SK-N-SH treated with all-trans-retinoic acid at 6 μM for 48 hours (cell line): ENCODE data around the gene SPTBN4.

Source experiments
- ATAC-seq: fragments of 200-7000 bp; cut with Tn5 transposase; 3 replicates; pipeline ENCODE4 v1.9.1; 2020; ENCODE audit warnings: mild to moderate bottlenecking, moderate library complexity
- BACH2 ChIP-seq: fragments of 250-450 bp; sonication (Bioruptor Pico); IDR thresholded peaks from 2 replicates; pipeline ENCODE4 v1.9.0; 2021; ENCODE audit warnings: mild to moderate bottlenecking, borderline replicate concordance
- CREB5 ChIP-seq: fragments of 250-450 bp; sonication (Bioruptor Pico); IDR thresholded peaks from 2 replicates; pipeline ENCODE4 v1.5.1; 2020; ENCODE audit warnings: low read depth, mild to moderate bottlenecking, moderate library complexity
- CSDC2 ChIP-seq: fragments of 250-450 bp; sonication (Bioruptor Pico); IDR thresholded peaks from 2 replicates; pipeline ENCODE4 v1.5.0; 2020; ENCODE audit warnings: mild to moderate bottlenecking, moderate library complexity
- CSRNP3 ChIP-seq: fragments of 250-450 bp; sonication (Bioruptor Pico); IDR thresholded peaks from 2 replicates; pipeline ENCODE4 v1.5.1; 2021; ENCODE audit warnings: mild to moderate bottlenecking, moderate library complexity
- ESRRG ChIP-seq: fragments of 250-450 bp; sonication (Bioruptor Pico); IDR thresholded peaks from 2 replicates; pipeline ENCODE4 v1.6.1; 2021; ENCODE audit warnings: mild to moderate bottlenecking
- GLIS3 ChIP-seq: fragments of 250-450 bp; sonication (Bioruptor Pico); IDR thresholded peaks from 2 replicates; pipeline ENCODE4 v1.5.0; 2020; ENCODE audit warnings: mild to moderate bottlenecking, moderate library complexity
- ISL1 ChIP-seq: fragments of 250-450 bp; sonication (Bioruptor Pico); IDR thresholded peaks from 2 replicates; pipeline ENCODE4 v2.1.2; 2022; ENCODE audit warnings: mild to moderate bottlenecking, moderate library complexity
- OSR1 ChIP-seq: fragments of 250-450 bp; sonication (Bioruptor Pico); IDR thresholded peaks from 2 replicates; pipeline ENCODE4 v1.8.0; 2022; ENCODE audit warnings: moderate library complexity, mild to moderate bottlenecking, inconsistent platforms
- PATZ1 ChIP-seq: fragments of 250-450 bp; sonication (Bioruptor Pico); IDR thresholded peaks from 2 replicates; pipeline ENCODE4 v1.8.0; 2020; ENCODE audit warnings: mild to moderate bottlenecking, moderate library complexity, borderline replicate concordance
- POU6F1 ChIP-seq: fragments of 250-450 bp; sonication (Bioruptor Pico); IDR thresholded peaks from 2 replicates; pipeline ENCODE4 v1.8.0; 2021; ENCODE audit warnings: low read depth, mild to moderate bottlenecking, moderate library complexity, borderline replicate concordance
- PPARA ChIP-seq: fragments of 250-450 bp; sonication (Bioruptor Pico); IDR thresholded peaks from 2 replicates; pipeline ENCODE4 v1.5.0; 2020; ENCODE audit warnings: mild to moderate bottlenecking, borderline replicate concordance
- RARB ChIP-seq: fragments of 250-450 bp; sonication (Bioruptor Pico); IDR thresholded peaks from 2 replicates; pipeline ENCODE4 v1.8.0; 2021; ENCODE audit warnings: mild to moderate bottlenecking, moderate library complexity
- SNAI2 ChIP-seq: fragments of 250-450 bp; sonication (Bioruptor Pico); IDR thresholded peaks from 2 replicates; pipeline ENCODE4 v1.5.0; 2020; ENCODE audit warnings: mild to moderate bottlenecking, moderate library complexity
- TCF4 ChIP-seq: fragments of 250-450 bp; sonication (Bioruptor Pico); IDR thresholded peaks from 2 replicates; pipeline ENCODE4 v1.8.0; 2021; ENCODE audit warnings: mild to moderate bottlenecking, moderate library complexity, borderline replicate concordance
- TSHZ2 ChIP-seq: fragments of 250-450 bp; sonication (Bioruptor Pico); IDR thresholded peaks from 2 replicates; pipeline ENCODE4 v1.5.0; 2020; ENCODE audit warnings: mild to moderate bottlenecking, moderate library complexity
- ZC3H10 ChIP-seq: fragments of 250-450 bp; sonication (Bioruptor Pico); IDR thresholded peaks from 2 replicates; pipeline ENCODE4 v1.5.1; 2021; ENCODE audit warnings: mild to moderate bottlenecking, moderate library complexity
- ZFP3 ChIP-seq: fragments of 250-450 bp; sonication (Bioruptor Pico); IDR thresholded peaks from 2 replicates; pipeline ENCODE4 v1.5.0; 2020; ENCODE audit warnings: mild to moderate bottlenecking, moderate library complexity
- ZFP30 ChIP-seq: fragments of 450-650 bp; formaldehyde crosslinking; IDR thresholded peaks from 2 replicates; pipeline ENCODE4 v1.5.0; 2022; ENCODE audit warnings: mild to moderate bottlenecking, moderate library complexity
- ZNF70 ChIP-seq: fragments of 450-650 bp; formaldehyde crosslinking; IDR thresholded peaks from 2 replicates; pipeline ENCODE4 v1.5.0; 2020; ENCODE audit warnings: mild to moderate bottlenecking, moderate library complexity
- ZNF8 ChIP-seq: fragments of 450-650 bp; formaldehyde crosslinking; IDR thresholded peaks from 2 replicates; pipeline ENCODE4 v1.5.0; 2020; ENCODE audit warnings: mild to moderate bottlenecking, moderate library complexity

SPTBN4 gene

GRCh38 chr19:40513741-40514315 lies 47.0 kb downstream of the SPTBN4 start:
- TF ChIP-seq SNAI2 (CRISPR knock-in tag) = no peak
- no peak for TF ChIP-seq TSHZ2 (CRISPR knock-in tag)
- TF ChIP-seq, all 23 proteins: peak for 0
- no peak for ATAC-seq

- TF ChIP-seq POU6F1 (CRISPR knock-in tag) (no peak), GLIS3 (CRISPR knock-in tag) (no peak), CSRNP3 (CRISPR knock-in tag) (no peak), CSDC2 (CRISPR knock-in tag) (no peak), ESRRG (no peak), ZNF8 (CRISPR knock-in tag) (no peak), PATZ1 (CRISPR knock-in tag) (no peak), PPARA (no peak), SNAI2 (CRISPR knock-in tag) (no peak), ZFP30 (CRISPR knock-in tag) (no peak)
- no peak for ATAC-seq
These were observed 50.4 kb downstream of the SPTBN4 start for GRCh38 chr19:40517248-40517647.

GRCh38 chr19:40519352-40520322 lies 52.8 kb downstream of the SPTBN4 start:
- ATAC-seq = no peak
- TF ChIP-seq BACH2 (CRISPR knock-in tag) = no peak
- no peak for TF ChIP-seq ZFP3 (CRISPR knock-in tag)
- TF ChIP-seq ISL1 (CRISPR knock-in tag) = no peak
- TF ChIP-seq ZFP30 (CRISPR knock-in tag) = no peak
- TF ChIP-seq SNAI2 (CRISPR knock-in tag) = no peak
- no peak for TF ChIP-seq ZNF70
- TF ChIP-seq ZC3H10 (CRISPR knock-in tag) = no peak
- no peak for TF ChIP-seq CSDC2 (CRISPR knock-in tag)
- no peak for TF ChIP-seq GLIS3 (CRISPR knock-in tag)
- TF ChIP-seq ZNF8 (CRISPR knock-in tag) = no peak
- no peak for TF ChIP-seq OSR1 (CRISPR knock-in tag)
- TF ChIP-seq TCF4 (CRISPR knock-in tag) = no peak
- no peak for TF ChIP-seq RARB (CRISPR knock-in tag)
- TF ChIP-seq POU6F1 (CRISPR knock-in tag) = no peak
- TF ChIP-seq ESRRG = no peak
- no peak for TF ChIP-seq PATZ1 (CRISPR knock-in tag)
- TF ChIP-seq CREB5 (CRISPR knock-in tag) = no peak
- no peak for TF ChIP-seq CSRNP3 (CRISPR knock-in tag)
